EL (cell line): ENCODE data around the gene TMEM270.
"Not testable (repeated sequence)": the region's sequence is repeated elsewhere in the genome, so short reads cannot be mapped to it uniquely, and the experiment has no call there.

Source experiments
- DNase-seq: peaks from one replicate; pipeline ENCODE4 v3.0.0-alpha.2; 2016

The TMEM270 gene, protein sequence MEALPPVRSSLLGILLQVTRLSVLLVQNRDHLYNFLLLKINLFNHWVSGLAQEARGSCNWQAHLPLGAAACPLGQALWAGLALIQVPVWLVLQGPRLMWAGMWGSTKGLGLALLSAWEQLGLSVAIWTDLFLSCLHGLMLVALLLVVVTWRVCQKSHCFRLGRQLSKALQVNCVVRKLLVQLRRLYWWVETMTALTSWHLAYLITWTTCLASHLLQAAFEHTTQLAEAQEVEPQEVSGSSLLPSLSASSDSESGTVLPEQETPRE

GRCh38 chr7:73860859-73861258 lies at the start of gene TMEM270:
TMEM270 (plus strand) TSS chr7:73861159; CDS start chr7:73861195, 36 bp downstream.
- no peak for DNase-seq

- DNase-seq: peak; percentile 65
These were observed 49.2 kb upstream of the TMEM270 start for GRCh38 chr7:73811760-73812168.

DNA sequence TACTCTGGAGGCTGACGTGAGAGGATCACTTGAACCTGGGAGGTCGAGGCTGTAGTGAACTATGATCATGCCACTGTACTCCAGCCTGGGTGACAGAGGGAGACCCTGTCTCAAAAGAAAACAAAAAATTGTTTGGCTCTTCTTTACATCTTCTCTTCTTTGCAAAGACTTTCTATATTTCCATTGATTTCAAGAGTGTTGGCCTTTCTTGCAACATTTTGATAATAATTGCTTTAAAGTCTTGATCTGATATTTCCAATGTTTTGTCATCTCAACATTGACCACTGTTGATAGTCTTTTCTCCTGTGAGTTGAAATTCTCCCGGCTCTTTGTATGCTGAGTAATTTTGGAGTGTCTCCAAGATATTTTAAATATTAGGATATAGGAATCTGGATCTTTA lies 48.0 kb upstream of the TMEM270 start:
- DNase-seq: no peak

DNA sequence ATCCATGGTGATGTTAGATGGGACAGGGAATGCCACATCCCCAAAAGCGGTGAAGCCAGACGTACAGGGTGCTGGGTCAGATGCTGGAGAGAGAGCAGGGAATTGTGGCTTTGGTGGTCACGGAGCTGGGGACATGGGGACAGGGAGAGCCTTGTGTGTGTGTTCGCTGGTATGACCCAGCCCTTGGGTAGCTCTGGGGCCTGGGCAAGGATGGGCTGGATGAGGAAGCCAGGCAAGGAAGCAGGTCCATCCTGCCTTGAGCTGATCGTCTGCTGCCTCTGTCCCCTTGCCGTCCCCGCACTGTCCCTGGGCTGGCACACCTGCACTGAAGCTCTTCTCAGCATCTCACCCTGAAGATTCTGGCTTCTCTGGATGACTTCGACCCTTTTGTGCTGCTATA lies 45.5 kb upstream of the TMEM270 start:
- DNase-seq: no peak

DNA sequence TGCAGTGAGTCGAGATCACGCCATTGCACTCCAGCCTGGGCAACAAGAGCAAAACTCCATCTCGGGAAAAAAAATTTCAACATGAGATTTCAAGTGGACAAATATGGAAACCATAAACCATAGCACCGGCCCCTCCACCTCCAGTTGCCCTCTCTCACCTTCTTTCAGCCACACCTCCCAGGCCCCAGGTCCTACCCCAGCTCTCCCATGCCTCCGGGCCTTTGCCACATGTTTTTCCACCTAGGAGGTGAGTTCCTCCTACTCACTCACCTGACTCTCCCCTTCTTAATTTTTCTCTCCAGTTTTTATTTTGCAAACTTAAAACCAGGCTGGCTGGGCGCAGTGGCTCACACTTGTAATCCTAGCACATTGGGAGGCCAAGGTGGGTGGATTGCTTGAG lies 43.8 kb upstream of the TMEM270 start:
- no peak for DNase-seq

DNA sequence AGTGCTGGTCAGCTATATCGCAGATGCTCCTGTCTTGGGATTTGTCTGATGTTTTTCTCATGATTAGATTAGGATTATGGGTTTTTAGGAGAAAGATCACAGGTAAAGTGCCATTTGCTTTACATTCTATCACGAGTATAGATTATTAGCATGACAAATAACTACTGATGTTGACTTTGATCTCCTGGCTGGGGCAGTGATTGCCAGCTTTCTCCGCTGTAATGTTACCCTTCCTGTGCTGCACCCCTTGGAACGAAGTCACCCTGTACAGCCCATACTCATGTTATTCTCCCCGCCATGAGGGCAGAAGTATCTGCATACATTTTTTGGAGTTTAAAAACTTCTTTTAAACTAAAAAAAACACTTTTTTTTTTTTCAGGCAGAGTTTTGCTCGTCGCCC lies 40.9 kb upstream of the TMEM270 start:
- DNase-seq: no peak

DNA sequence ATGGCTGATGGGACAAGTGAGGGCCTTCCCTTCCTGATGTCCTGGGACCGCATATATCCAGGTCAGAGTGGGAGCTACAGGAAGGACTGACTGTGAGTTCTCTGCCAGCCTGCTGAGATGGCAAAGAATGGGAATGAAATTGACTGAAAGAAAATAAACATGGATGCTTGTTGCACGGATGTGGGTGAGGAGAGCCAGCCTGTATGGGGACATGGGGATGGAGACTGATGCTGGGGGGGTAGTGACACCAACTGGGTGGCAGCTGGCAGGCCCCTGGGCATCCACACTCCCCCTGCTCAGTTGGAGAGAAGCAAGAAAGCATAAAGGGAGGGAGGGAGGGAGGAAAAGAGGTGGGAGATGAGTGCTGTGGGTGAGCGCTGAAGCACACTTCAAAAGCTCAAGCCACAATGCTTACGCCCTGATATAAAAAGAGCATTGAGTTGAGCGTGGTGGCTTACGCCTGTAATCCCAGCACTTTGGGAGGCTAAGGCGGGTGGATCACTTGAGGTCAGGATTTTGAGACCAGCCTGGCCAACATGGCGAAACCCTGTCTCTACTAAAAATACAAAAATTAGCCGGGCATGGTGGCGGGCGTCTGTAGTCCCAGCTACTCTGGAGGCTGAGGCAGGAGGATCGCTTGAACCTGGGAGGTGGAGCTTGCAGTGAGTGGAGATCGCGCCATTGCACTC lies 39.2 kb upstream of the TMEM270 start:
- DNase-seq: not testable (repeated sequence)

DNA sequence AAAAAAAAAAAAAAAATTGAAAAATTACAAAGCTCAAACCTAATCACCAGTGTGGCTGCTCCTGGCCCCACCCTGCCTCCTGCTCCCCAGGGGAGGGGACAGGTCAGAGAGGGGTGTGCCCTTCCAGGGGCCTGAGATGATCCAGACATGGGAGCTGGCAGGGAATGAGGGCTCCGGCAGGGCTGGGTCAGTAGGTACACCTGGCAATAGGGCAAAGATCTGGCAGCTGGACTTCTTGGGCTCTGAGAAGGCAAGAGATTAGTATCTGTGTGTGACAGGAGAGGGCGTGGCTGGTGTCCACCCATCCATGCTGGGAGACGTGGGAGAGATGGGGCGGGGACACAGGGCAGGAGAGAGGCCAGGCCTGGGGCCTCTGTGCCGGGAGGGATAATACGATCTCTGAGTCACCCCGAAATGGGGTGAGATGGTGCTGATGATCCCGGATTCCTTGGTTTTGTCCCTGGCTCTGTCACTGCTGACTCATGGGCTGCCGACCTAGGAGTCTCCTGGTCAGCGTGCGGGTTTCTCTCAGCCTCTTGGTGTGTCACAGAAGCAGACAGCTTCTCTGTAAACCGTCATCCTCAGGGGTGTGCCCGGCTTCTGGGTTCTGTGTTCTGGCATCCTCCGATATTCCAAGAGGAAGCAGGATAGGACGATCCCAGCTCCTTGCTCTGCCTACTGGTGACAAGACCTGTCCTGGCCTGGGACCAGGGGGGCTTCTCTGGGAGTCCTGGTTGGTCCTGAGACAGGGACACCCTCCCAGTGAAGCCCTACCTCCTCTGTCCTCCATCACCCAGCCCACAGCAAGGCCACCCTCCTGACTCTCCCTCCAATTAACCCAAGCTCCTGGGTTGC lies 38.4 kb upstream of the TMEM270 start:
- peak; percentile 99 for DNase-seq

DNA sequence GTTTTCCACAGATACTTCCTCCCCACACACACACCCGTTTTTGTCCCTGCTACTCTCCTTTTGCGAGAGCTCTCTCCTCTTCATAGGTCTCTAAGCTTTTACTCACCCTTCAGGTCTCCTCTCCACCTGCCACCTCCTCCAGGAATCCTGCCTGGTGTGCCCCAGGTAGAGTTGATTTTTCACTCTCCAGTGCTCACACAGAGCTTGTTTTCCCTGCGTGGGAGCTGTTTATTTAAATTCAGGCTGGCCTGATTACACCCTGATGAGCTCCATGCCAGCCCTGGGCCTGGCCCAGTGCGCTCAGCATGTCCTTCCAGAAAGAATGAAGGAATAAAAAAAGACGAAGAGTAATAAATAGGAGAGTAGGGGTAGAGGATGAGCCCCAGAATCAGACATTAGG lies 37.7 kb upstream of the TMEM270 start:
- no peak for DNase-seq

DNA sequence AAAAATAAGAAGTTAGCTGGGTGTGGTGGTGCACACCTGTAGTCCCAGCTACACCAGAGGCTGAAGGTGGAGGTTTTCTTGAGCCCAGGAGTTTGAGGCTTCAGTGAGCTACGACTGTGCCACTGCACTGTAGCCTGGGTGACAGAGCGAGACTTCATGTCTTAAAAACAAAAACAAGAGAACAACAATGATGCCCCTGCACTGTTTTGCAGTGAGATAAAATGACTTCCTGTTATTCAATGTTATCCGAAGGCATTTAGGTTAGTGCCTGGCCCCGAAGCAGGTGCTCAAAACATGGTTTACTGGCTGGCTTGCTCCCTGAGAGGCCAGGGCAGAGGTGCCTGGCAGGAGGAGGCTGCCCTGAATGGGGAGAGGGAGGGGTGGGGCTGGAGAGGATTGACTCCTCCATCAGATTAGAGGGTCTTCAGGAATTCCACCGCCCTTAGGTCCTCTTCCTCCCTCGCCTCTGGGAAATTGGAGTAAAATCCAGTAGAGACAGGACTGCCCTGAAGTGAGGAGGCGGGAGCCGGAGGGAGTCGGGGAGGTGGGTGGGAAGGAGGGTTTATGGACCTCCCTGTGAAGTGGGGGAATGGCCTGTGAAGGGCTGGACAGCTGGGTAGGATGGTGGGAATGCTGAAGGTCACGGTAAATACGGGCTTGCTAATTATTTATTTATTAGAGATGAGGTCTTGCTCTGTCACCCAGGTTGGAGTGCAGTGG lies 36.9 kb upstream of the TMEM270 start:
- no peak for DNase-seq

DNA sequence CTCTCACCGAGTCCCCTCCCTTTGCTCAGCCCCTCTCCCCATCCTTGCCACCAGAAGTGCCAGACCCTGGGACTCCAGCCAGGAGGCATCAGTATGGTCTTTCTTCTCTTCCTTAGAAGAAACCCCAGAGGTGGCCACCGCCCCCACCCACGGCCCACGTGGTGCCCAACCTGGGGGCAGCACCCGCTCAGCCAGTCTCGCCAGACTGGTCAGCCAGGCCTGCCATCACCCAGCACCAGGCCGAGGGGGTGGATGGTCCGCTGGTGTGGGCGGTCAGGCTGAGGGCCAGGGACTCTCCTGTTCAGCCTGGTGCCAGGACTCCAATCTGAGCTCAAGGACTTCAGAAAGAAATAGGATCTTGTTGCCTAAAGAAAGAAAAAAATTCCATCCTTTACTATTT lies 36.0 kb upstream of the TMEM270 start:
- DNase-seq: no peak

GRCh38 chr7:73827567-73828106 lies 33.3 kb upstream of the TMEM270 start:
- peak; percentile 28 for DNase-seq

DNA sequence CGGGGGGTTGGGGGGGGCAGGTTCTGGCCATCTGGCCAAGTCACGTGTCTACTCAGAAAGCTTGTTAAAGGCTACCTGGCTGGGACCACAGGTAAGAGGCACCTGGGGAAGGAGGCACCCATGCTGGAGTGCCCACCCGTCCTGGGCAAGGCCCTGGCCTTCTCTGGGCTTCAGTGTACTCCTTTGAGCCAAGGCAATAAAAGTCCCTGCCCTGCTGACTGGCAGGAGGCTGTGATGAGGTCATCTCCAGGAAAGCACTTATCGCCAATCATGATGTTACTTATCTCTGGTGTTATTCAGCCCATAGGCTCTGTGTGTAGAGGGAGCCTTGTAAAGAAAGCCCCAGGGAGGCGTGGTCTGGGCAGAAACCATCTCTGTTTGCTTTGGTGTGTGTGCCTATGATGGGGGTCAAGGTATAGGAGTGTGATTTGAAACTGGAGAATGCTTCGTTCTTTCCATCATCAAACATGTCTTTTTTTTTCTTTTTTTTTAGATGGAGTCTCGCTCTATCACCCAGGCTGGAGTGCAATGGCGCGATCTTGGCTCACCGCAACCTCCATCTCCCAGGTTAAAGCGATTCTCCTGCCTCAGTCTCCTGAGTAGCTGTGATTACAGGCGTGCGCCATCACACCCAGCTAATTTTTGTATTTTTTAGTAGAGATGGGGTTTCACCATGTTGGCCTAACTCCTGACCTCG lies 32.7 kb upstream of the TMEM270 start:
- DNase-seq: peak; percentile 79

DNA sequence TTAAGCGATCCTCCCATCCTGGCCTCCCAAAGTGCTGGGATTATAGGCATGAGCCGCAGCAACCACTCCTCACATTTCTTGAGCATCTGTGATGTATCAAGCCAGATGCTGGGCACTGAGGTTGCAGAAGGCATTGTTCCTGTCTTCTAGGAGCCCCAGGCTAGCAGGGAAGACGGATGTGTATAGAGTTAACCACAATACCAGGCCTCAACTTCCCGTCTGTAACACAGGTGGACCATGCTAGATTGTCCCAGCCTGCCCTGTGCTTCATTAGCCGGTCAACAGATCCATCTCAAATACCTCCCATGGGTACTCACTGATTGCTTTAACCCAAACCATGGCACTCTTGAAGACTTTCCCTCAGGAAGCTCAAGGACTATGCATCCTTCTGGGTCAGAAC lies 32.0 kb upstream of the TMEM270 start:
- DNase-seq: no peak

GRCh38 chr7:73829505-73829904 lies 31.5 kb upstream of the TMEM270 start:
- no peak for DNase-seq

- DNase-seq: no peak
These were observed 30.9 kb upstream of the TMEM270 start for GRCh38 chr7:73829921-73830680.

- DNase-seq: peak; percentile 26
These were observed 30.0 kb upstream of the TMEM270 start, which contains the start of gene CLDN4 for GRCh38 chr7:73830681-73831583. CLDN4 (plus strand) TSS chr7:73830996; CDS start chr7:73831202, 206 bp downstream.

DNA sequence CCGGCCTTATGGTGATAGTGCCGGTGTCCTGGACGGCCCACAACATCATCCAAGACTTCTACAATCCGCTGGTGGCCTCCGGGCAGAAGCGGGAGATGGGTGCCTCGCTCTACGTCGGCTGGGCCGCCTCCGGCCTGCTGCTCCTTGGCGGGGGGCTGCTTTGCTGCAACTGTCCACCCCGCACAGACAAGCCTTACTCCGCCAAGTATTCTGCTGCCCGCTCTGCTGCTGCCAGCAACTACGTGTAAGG lies 29.4 kb upstream of the TMEM270 start:
- no peak for DNase-seq

DNA sequence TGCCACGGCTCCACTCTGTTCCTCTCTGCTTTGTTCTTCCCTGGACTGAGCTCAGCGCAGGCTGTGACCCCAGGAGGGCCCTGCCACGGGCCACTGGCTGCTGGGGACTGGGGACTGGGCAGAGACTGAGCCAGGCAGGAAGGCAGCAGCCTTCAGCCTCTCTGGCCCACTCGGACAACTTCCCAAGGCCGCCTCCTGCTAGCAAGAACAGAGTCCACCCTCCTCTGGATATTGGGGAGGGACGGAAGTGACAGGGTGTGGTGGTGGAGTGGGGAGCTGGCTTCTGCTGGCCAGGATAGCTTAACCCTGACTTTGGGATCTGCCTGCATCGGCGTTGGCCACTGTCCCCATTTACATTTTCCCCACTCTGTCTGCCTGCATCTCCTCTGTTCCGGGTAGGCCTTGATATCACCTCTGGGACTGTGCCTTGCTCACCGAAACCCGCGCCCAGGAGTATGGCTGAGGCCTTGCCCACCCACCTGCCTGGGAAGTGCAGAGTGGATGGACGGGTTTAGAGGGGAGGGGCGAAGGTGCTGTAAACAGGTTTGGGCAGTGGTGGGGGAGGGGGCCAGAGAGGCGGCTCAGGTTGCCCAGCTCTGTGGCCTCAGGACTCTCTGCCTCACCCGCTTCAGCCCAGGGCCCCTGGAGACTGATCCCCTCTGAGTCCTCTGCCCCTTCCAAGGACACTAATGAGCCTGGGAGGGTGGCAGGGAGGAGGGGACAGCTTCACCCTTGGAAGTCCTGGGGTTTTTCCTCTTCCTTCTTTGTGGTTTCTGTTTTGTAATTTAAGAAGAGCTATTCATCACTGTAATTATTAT lies 28.9 kb upstream of the TMEM270 start:
- no peak for DNase-seq

GRCh38 chr7:73832806-73833205 lies 28.2 kb upstream of the TMEM270 start:
- no peak for DNase-seq
